PC-3 (cell line): ENCODE results near the gene ESPN. TPM values are rescaled to one million over a fixed set of nuclear protein-coding genes. Genes with fewer than 3 reads are reported as not detected.

Source experiments
- ATAC-seq: fragments of 200-7000 bp; cut with Tn5 transposase; 2 replicates; pipeline ENCODE4 v1.9.1; 2020; ENCODE audit warnings: mild to moderate bottlenecking, moderate library complexity
- BruUV-seq: library from RNA; stranded (reverse); fragments of 400-500 nt; replicated peaks from 2 replicates; lab custom pipeline; 2021; lab: Mats Ljungman, UMichigan
- CTCF ChIA-PET: fragments of 300-600 bp; sonication (Branson Sonifier 250); formaldehyde crosslinking; loops from one replicate; lab custom pipeline; 2022; ENCODE audit warnings: antibody characterized with exemption; lab: Charles Lee
- POLR2A ChIA-PET: fragments of 300-600 bp; sonication (Branson Sonifier 250); formaldehyde crosslinking; loops from one replicate; lab custom pipeline; 2022; ENCODE audit warnings: antibody characterized with exemption; ENCODE audit not compliant: unreplicated experiment; lab: Charles Lee
- DNase-seq: peaks from one replicate; pipeline ENCODE4 v3.0.0-alpha.2; 2015
- H2AFZ ChIP-seq: fragments of 300-600 bp; sonication (generic); 2 replicates; pipeline ENCODE4 v1.6.0; 2016; ENCODE audit warnings: antibody characterized with exemption, low read length
- H3F3A ChIP-seq: fragments of 300-600 bp; sonication (generic); one replicate; pipeline ENCODE4 v1.6.0; 2017; ENCODE audit warnings: antibody characterized with exemption, low read length, control low read depth, mild to moderate bottlenecking; ENCODE audit not compliant: unreplicated experiment
- H3K27ac ChIP-seq: fragments of 300-600 bp; sonication (generic); 2 replicates; pipeline ENCODE4 v1.5.1; 2016; ENCODE audit warnings: mild to moderate bottlenecking, low read length
- H3K27me3 ChIP-seq: fragments of 300-600 bp; sonication (generic); 2 replicates; pipeline ENCODE4 v1.6.1; 2016; ENCODE audit warnings: low read length, mixed read lengths
- H3K36me3 ChIP-seq: fragments of 300-600 bp; sonication (generic); 2 replicates; pipeline ENCODE4 v1.6.1; 2016; ENCODE audit warnings: low read depth, mixed run types, low read length, mixed read lengths
- H3K4me1 ChIP-seq: fragments of 300-600 bp; sonication (generic); 2 replicates; pipeline ENCODE4 v1.5.1; 2016; ENCODE audit warnings: low read length; ENCODE audit not compliant: insufficient read depth
- H3K4me2 ChIP-seq: fragments of 300-600 bp; sonication (generic); 2 replicates; pipeline ENCODE4 v1.6.0; 2016; ENCODE audit warnings: low read length
- H3K4me3 ChIP-seq: fragments of 300-600 bp; sonication (generic); 2 replicates; pipeline ENCODE4 v1.5.1; 2016; ENCODE audit warnings: mild to moderate bottlenecking, low read length, mixed read lengths
- H3K79me2 ChIP-seq: fragments of 300-600 bp; sonication (generic); 2 replicates; pipeline ENCODE4 v1.6.1; 2017; ENCODE audit warnings: low read length, mixed read lengths
- H3K9ac ChIP-seq: fragments of 300-600 bp; sonication (generic); 2 replicates; pipeline ENCODE4 v1.6.0; 2016; ENCODE audit warnings: mild to moderate bottlenecking, low read length
- H3K9me2 ChIP-seq: fragments of 300-600 bp; sonication (generic); replicated peaks from 2 replicates; pipeline ENCODE4 v1.6.1; 2016; ENCODE audit warnings: mixed run types, low read length, mixed read lengths
- H3K9me3 ChIP-seq: fragments of 300-600 bp; sonication (generic); 2 replicates; pipeline ENCODE4 v1.6.1; 2016; ENCODE audit warnings: low read length, mixed read lengths
- H4K20me1 ChIP-seq: fragments of 300-600 bp; sonication (generic); 2 replicates; pipeline ENCODE4 v1.6.1; 2016; ENCODE audit warnings: low read length, mixed read lengths
- EZH2 ChIP-seq: fragments of 300-600 bp; sonication (generic); IDR thresholded peaks from one replicate; pipeline ENCODE4 v1.6.1; 2017; ENCODE audit warnings: antibody characterized with exemption, mild to moderate bottlenecking, low read length; ENCODE audit not compliant: unreplicated experiment
- EZH2phosphoT487 ChIP-seq: fragments of 300-600 bp; sonication (generic); IDR thresholded peaks from 2 replicates; pipeline ENCODE4 v1.6.1; 2018; ENCODE audit warnings: mild to moderate bottlenecking, antibody characterized with exemption, low read length, borderline replicate concordance
- intact Hi-C: fragments of 100-400 bp; cut with micrococcal nuclease; formaldehyde crosslinking; loops from 2 replicates; pipeline ENCODE4 v1.9.0; 2023
- total RNA-seq: library from RNA; depleted of rRNA; stranded (reverse); fragments of >200 nt; gene quantifications from 2 replicates; pipeline ENCODE4 v1.2.3, GENCODE V29; 2014
- TF ChIP-seq, protein P1 (sequence below): fragments of 300-600 bp; sonication (generic); conservative IDR thresholded peaks from 2 replicates; pipeline ENCODE4 v1.5.1; 2017; ENCODE audit warnings: antibody characterized with exemption, low read depth, mild to moderate bottlenecking, low read length

ESPN gene
- total RNA-seq, 1 experiment from 2014 or later = 11.1 TPM

- TF ChIP-seq EZH2 = no peak
- TF ChIP-seq, protein P1, sequence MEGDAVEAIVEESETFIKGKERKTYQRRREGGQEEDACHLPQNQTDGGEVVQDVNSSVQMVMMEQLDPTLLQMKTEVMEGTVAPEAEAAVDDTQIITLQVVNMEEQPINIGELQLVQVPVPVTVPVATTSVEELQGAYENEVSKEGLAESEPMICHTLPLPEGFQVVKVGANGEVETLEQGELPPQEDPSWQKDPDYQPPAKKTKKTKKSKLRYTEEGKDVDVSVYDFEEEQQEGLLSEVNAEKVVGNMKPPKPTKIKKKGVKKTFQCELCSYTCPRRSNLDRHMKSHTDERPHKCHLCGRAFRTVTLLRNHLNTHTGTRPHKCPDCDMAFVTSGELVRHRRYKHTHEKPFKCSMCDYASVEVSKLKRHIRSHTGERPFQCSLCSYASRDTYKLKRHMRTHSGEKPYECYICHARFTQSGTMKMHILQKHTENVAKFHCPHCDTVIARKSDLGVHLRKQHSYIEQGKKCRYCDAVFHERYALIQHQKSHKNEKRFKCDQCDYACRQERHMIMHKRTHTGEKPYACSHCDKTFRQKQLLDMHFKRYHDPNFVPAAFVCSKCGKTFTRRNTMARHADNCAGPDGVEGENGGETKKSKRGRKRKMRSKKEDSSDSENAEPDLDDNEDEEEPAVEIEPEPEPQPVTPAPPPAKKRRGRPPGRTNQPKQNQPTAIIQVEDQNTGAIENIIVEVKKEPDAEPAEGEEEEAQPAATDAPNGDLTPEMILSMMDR = no peak
- no peak for TF ChIP-seq EZH2phosphoT487
- H2AFZ ChIP-seq = no peak overlapping the region
- no peak overlapping the region for H3K4me2 ChIP-seq
- ChIA-PET POLR2A (no interaction called here), CTCF (no interaction called here)
- H3K36me3 ChIP-seq = 0 out of 2 replicates have a peak, but pooled peaks cover 6% of the 10 kb centered on the region
- H3K79me2 ChIP-seq = peaks cover 90% of the 10 kb centered on the region
- no peak overlapping the region for H3K27ac ChIP-seq
- ATAC-seq = no peak
- BruUV-seq = no TSS peak
- H4K20me1 ChIP-seq = peaks cover 27% of the 10 kb centered on the region
- H3K4me3 ChIP-seq = no peak overlapping the region
- H3F3A ChIP-seq = no peaks in the 10 kb centered on the region
- DNase-seq = no peak
- no peaks in the 10 kb centered on the region for H3K9me3 ChIP-seq
- no peaks in the 10 kb centered on the region for H3K27me3 ChIP-seq
- peaks cover 5% of the 10 kb centered on the region for H3K4me1 ChIP-seq
- intact Hi-C loops = no loop called here
- H3K9me2 ChIP-seq = no peaks in the 10 kb centered on the region
- no peak overlapping the region for H3K9ac ChIP-seq
These were observed 44.5 kb upstream of the ESPN start for GRCh38 chr1:6380037-6380436.

DNA sequence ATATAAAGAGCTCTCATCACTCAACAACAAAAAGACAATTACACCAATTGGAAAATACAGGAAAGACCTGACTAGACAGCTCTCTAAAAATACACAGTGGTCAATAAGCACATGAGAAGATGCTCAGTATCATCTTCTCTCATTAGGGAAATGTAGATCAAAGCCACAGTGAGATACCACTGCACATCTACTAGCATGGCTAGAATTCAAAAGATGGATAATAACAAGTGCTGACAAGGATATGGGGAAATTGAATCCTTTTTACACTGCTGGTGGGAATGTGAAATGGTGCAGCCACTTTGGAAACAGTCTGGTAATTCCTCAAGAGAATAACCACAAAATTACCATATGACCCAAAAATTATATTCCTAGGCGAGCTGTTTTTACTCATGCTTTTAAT lies 40.4 kb upstream of the ESPN start:
- intact Hi-C loops = no loop called here
- no peak for ATAC-seq
- Histone ChIP-seq H3K9me2 (no peaks in the 10 kb centered on the region), H3K27me3 (no peaks in the 10 kb centered on the region), H3K4me3 (no peak overlapping the region), H3K4me2 (no peak overlapping the region), H4K20me1 (peaks cover 33% of the 10 kb centered on the region), H3K9ac (no peak overlapping the region), H3K9me3 (no peaks in the 10 kb centered on the region), H3F3A (peaks cover 11% of the 10 kb centered on the region), H2AFZ (no peak overlapping the region), H3K4me1 (peaks cover 31% of the 10 kb centered on the region), H3K27ac (no peak overlapping the region), H3K79me2 (peaks cover 87% of the 10 kb centered on the region), H3K36me3 (0 out of 2 replicates have a peak, but pooled peaks cover 6% of the 10 kb centered on the region)
- TF ChIP-seq EZH2 (no peak), EZH2phosphoT487 (no peak)
- TF ChIP-seq, protein P1 = no peak
- DNase-seq = no peak
- no TSS peak for BruUV-seq
- ChIA-PET CTCF (interaction anchor here (0.5 to 0.6 kb wide), 2 partner anchors 17 to 56 kb away, joined by 4 to 5 read pairs; no protein-coding TSS in a partner anchor), POLR2A (interaction anchor here (0.5 to 0.6 kb wide), 2 partner anchors 9 to 13 kb away, joined by 9 to 32 read pairs; partner anchors contain the start of gene ACOT7)

- Histone ChIP-seq H3K9me3 (no peaks in the 10 kb centered on the region), H3K4me1 (peaks cover 31% of the 10 kb centered on the region), H3F3A (peaks cover 11% of the 10 kb centered on the region), H3K27me3 (no peaks in the 10 kb centered on the region), H3K27ac (peak overlapping the region; percentile 94), H3K4me2 (peak overlapping the region; percentile 82), H3K79me2 (peaks cover 87% of the 10 kb centered on the region), H4K20me1 (peaks cover 27% of the 10 kb centered on the region), H3K9me2 (no peaks in the 10 kb centered on the region), H3K36me3 (0 out of 2 replicates have a peak, but pooled peaks cover 6% of the 10 kb centered on the region), H2AFZ (no peak overlapping the region), H3K9ac (peak overlapping the region; percentile 77), H3K4me3 (peak overlapping the region; percentile 36; the same call in 1 of the 2 replicates)
- ChIA-PET CTCF (interaction anchor here (0.5 to 0.7 kb wide), 4 partner anchors 23 to 140 kb away, joined by 3 to 5 read pairs (median 4); no protein-coding TSS in a partner anchor), POLR2A (interaction anchor here (0.6 kb wide), 1 partner anchor 79 kb away, joined by 3 read pairs; no protein-coding TSS in a partner anchor)
- ATAC-seq (peak; percentile 4), DNase-seq (no peak)
- TF ChIP-seq EZH2 (no peak), EZH2phosphoT487 (no peak)
- TF ChIP-seq, protein P1 = no peak
- intact Hi-C loops = no loop called here
- BruUV-seq = TSS peak; percentile 13
These were observed 39.6 kb upstream of the ESPN start for GRCh38 chr1:6384962-6385361.
